ENCODE results near the gene AGAP1. TPM values are rescaled to one million over a fixed set of nuclear protein-coding genes. Genes with fewer than 3 reads are reported as not detected.

Gene AGAP1
- total RNA-seq, 1 donor: 12.3 TPM

DNA sequence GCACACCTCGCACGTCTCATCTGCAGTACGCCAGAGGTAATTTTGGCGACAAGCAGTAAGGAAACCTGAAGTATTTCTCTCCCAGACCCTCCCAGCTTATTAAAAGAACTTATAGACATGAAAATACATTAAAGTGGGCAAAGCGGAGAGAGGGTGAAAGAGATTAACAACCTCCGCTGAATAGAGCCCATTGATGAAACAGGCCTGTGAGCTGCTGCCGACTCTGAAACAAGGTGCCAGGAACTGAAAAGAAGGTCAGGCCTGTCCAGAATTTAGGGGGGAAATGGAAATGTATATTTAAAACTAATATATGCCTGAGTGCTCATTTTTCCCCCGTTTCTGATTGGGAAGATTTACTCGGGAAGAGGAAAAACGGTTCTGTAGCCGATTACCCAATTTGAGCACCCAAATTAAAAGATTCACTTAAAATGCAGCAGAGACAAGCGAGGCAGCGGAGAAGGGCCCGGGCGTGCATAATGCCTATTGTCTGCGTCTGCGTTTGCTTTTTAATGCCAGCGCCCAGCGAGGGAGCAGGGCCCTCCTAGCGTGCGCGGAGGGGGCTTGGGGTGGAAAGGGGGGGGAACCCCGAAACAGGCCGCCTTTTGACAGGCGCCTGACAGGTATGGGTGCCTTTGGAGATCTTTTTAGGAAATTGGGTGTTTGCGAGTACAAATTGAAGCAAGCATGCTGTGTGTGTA, 358.1 kb downstream of the AGAP1 start:
- no peak overlapping the region for H3K4me3 ChIP-seq (ENCODE audit: low read depth, low read length)
- no peak for TF ChIP-seq CTCF (IDR thresholded peaks at IDR 0.05; ENCODE audit: insufficient read depth, low read length)
- no peak for DNase-seq (ENCODE audit: low read depth)

GRCh38 chr2:235852526-235852920, 358.7 kb downstream of the AGAP1 start:
- H3K4me3 ChIP-seq (ENCODE audit: low read depth, low read length): no peak overlapping the region
- no peak for TF ChIP-seq CTCF (IDR thresholded peaks at IDR 0.05; ENCODE audit: insufficient read depth, low read length)
- no peak for DNase-seq (ENCODE audit: low read depth)

DNA sequence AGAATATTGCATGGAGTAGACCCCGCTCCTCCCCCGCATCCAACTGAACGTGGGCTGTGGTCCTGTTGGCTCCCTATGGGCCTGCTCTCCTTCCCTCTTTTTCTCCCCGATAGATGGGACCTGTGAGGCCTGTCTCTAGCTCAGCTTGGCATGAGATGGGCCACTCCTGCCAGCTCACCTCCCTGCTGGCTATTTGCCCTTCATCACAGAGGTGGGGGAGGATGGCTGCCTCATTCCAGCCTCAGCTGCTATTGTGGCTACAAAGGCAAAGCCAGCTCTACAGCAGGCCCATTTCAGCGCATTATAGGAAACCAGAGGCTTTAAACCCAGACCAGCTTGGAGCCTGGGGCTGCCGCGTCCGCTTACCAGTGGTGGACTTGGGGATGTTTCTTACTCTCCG, 360.4 kb downstream of the AGAP1 start:
- H3K4me3 ChIP-seq (ENCODE audit: low read depth, low read length): no peak overlapping the region
- TF ChIP-seq CTCF (IDR thresholded peaks at IDR 0.05; ENCODE audit: insufficient read depth, low read length): no peak
- no peak for DNase-seq (ENCODE audit: low read depth)

GRCh38 chr2:235855011-235855410, 361.2 kb downstream of the AGAP1 start:
- DNase-seq (ENCODE audit: low read depth): no peak
- H3K4me3 ChIP-seq (ENCODE audit: low read depth, low read length): no peak overlapping the region
- TF ChIP-seq CTCF (IDR thresholded peaks at IDR 0.05; ENCODE audit: insufficient read depth, low read length): no peak

GRCh38 chr2:235856151-235856854, 362.5 kb downstream of the AGAP1 start:
- TF ChIP-seq CTCF (IDR thresholded peaks at IDR 0.05; ENCODE audit: insufficient read depth, low read length): no peak
- H3K4me3 ChIP-seq (ENCODE audit: low read depth, low read length): no peak overlapping the region
- DNase-seq (ENCODE audit: low read depth): no peak

DNA sequence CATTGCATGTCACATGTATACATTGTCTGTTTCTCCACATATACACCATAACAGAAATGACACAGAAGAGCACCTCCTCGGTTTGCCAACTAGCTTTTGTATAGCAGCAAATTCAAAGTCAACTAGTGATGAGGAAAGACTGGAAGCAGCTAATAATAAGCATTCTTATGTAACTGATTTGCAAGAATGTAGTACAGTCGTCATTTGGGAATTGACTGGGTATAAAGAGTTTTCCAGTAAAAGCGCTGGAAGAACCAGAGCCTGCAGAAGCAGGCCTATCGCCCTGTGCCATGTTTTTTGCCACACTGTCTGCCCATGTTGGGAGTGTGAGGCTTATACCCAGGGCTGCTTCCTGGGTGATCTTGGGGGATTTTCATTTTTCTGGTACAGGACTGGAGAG, 363.8 kb downstream of the AGAP1 start:
- TF ChIP-seq CTCF (IDR thresholded peaks at IDR 0.05; ENCODE audit: insufficient read depth, low read length): no peak
- peak; percentile 16 for DNase-seq (ENCODE audit: low read depth)
- no peak overlapping the region for H3K4me3 ChIP-seq (ENCODE audit: low read depth, low read length)
